NCI-H510A (cell line): ENCODE measurements around the gene GALNT16.

Experiments used
- DNase-seq: peaks from one replicate; lab custom pipeline; 2025; lab: John Stamatoyannopoulos, UW

The GALNT16 gene

GRCh38 chr14:69317102-69317755 lies 57.3 kb downstream of the GALNT16 start:
- DNase-seq = no peak

- no peak for DNase-seq
Measured at GRCh38 chr14:69317780-69318179, 57.8 kb downstream of the GALNT16 start.

- no peak for DNase-seq
Measured at GRCh38 chr14:69318241-69318640, 58.3 kb downstream of the GALNT16 start.

GRCh38 chr14:69318901-69319475 lies 59.0 kb downstream of the GALNT16 start:
- no peak for DNase-seq

GRCh38 chr14:69319911-69320310 lies 60.0 kb downstream of the GALNT16 start:
- DNase-seq = no peak

- no peak for DNase-seq
Measured at GRCh38 chr14:69320581-69321365, 60.8 kb downstream of the GALNT16 start.

- DNase-seq = no peak
Measured at GRCh38 chr14:69321601-69322330, 61.8 kb downstream of the GALNT16 start.

GRCh38 chr14:69323266-69323998 lies 63.5 kb downstream of the GALNT16 start:
- no peak for DNase-seq

GRCh38 chr14:69323999-69324282 lies 64.0 kb downstream of the GALNT16 start:
- no peak for DNase-seq

- DNase-seq = no peak
Measured at GRCh38 chr14:69324341-69324931, 64.5 kb downstream of the GALNT16 start.

GRCh38 chr14:69325086-69325485 lies 65.1 kb downstream of the GALNT16 start:
- DNase-seq = no peak

- DNase-seq = no peak
Measured at GRCh38 chr14:69325646-69326265, 65.8 kb downstream of the GALNT16 start.

- no peak for DNase-seq
Measured at GRCh38 chr14:69326611-69327010, 66.7 kb downstream of the GALNT16 start.

GRCh38 chr14:69327507-69327906 lies 67.5 kb downstream of the GALNT16 start:
- no peak for DNase-seq

- no peak for DNase-seq
Measured at GRCh38 chr14:69328317-69328716, 68.4 kb downstream of the GALNT16 start.

- DNase-seq = no peak
Measured at GRCh38 chr14:69328765-69329164, 68.8 kb downstream of the GALNT16 start.

GRCh38 chr14:69331206-69331605 lies 71.2 kb downstream of the GALNT16 start:
- no peak for DNase-seq

GRCh38 chr14:69332782-69333395 lies 72.9 kb downstream of the GALNT16 start:
- no peak for DNase-seq

- no peak for DNase-seq
Measured at GRCh38 chr14:69333791-69334337, 73.9 kb downstream of the GALNT16 start.

GRCh38 chr14:69334576-69334975 lies 74.6 kb downstream of the GALNT16 start:
- no peak for DNase-seq
